NCI-H1048 (cell line): ENCODE results near the gene DDX55.
A peak's percentile ranks its signal among the peaks of the same experiment; 100 is the strongest.

Source experiments
- DNase-seq: peaks from one replicate; lab custom pipeline; 2025; lab: John Stamatoyannopoulos, UW

DDX55 gene

DNA sequence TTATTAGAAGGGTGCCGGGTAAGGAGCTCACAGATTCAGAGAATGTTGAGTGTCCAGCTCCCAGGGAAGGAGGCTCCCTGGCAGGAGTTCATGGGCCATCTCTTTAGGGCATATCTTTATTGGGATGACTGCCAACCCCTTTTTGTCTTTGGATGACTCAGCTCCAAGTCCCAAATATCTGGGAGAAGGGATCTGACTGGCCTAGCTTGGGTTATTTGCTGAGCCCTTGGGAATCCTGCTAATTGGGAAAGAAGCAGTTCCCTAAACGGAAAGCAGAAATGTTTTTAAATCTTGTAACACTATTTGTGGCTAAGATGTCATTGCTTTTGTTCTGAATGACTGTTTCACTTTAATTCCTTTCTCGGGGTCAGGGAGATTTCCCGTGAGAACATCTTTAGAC lies 12.6 kb downstream of the DDX55 start:
- DNase-seq: no peak

DNA sequence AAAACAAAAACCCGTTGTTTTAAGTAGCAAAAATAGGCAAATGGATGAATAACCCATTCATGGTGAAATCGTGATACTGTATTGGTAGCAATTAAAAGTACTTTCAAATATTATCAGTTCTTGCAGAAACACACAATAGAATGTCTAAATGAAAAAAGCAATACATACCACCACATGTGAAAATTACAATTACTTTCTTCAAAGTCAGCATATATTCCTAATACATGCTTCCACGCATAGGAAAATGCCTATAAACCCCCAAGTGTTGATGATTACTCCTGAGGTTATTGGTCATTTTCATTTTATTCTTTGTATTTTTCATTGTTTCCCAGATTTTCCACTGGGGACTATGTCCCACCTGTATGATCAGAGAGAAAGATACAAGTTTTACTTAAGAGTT lies 15.2 kb downstream of the DDX55 start:
- no peak for DNase-seq

DNA sequence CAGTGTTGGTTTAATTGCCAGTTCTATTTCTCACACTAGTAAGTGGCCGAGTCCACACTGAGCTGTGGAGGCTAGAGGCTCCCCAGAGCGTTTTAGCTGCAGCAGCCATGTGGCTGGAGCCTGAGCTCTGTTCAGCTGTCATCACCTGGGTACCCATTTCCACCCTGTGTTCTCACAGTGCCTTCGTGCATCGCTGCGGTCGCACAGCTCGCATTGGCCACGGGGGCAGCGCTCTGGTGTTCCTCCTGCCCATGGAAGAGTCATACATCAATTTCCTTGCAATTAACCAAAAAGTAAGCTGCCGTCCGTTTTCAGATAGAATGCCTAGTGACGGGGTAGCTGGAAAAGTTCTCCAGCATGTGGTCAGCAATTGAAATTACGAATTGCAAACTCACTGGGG lies 15.7 kb downstream of the DDX55 start:
- no peak for DNase-seq

DNA sequence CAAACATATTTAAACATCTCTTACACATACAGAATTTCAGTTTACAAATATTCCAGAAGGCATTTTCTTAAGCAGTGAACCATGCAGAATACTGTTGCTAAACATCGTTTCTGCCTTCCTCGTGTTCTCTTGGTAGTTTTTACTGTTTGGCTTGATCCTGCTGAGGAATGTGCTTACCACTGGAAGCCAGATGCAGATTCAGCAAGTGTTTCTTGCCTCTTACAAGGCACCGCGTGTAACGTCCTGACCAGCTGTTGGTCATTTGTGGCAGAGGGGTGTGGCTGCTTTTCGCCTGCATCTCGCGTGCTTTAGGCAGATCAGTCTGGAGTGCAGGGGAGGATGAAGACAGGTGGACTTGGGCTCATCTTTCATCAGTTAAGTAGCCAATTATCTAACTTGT lies 19.2 kb downstream of the DDX55 start:
- DNase-seq: no peak

DNA sequence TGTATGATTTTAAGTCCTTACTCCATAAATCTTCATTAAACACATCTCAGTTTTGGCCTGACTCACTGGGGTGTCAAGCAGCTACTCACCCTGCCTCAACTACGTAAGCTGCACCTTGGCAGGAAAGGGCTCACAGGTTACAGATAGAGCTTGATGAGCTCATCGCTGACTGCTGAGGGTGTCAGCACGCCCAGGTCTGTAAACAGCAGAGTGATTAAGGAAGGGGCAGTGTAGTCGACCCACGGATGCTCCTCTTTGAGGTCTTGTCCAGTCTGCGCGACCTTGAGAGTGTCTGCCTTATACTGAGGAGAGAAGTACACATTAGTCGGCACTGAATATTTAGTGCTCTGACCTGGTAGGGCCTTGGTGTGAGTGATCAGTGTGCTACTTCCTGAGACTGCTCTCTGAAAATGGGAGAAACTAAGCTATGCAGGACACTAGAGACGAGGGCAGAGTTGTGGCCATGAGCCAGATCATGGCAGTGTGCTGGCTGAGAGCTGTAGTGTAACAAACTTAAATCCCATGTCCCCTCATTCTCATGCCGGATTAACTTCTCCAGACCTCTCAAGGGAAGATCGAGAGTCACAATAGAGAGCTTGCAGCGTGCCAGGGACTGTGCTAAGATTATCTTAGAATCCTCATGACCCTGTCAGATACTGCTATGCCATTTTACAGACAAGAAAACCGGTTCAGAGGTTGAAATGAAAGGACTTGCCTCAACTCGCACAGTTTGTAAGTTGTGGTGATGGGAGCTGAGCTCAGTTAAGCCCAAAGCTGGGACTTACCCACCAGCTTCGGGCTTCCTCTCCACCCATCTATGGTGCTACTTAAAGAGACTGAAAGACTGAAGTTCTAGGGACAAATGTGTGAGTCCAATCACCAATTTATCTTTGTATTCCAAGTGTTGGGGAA lies 20.0 kb downstream of the DDX55 start:
- no peak for DNase-seq

DNA sequence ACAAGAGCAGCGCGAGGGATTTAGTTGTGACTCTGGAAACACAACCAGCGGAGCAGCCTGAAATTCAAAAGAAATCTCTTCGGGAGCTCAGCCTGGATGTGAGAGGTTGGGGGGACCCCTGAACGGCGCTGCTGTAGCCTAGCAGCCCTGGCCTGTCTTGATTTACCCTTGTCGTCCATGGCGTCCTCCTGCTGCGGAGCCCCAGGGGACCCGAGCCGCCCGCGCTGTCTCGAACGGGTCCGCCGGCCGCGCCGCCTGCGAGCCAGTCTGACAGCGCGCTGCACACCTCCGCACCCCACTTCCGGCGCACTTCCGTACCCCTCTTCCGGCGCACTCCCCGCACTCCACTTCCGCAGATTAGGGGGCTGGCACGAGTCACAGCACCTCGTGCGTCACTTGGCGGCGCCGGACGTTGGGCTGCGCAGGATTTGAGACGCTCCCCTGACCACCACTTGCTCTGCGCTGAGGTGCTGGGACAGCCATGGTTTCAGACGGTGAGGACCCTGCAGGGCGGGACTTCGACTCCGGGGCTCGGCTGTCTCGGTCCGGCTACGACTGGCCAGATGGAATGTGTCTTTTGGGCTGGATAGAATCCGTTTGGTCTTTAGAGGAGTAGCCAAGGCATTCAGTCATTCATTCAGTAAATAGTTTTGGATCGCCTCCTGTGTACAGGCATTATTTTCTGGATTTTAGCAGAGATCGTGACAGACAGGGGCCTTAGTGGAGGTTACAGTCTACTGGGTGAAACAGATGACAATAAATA lies 31.7 kb downstream of the DDX55 start, which contains the start of the genes EIF2B1 and GTF2H3:
Gene EIF2B1, minus strand, starts transcription at position 308 of the 763 bp plus-strand sequence. Its CDS starts 129 bp downstream, at position 179.
Gene GTF2H3, plus strand, starts transcription at position 451 of the 763 bp plus-strand sequence. Its CDS starts 31 bp downstream, at position 482.
- peak; percentile 93 for DNase-seq

DNA sequence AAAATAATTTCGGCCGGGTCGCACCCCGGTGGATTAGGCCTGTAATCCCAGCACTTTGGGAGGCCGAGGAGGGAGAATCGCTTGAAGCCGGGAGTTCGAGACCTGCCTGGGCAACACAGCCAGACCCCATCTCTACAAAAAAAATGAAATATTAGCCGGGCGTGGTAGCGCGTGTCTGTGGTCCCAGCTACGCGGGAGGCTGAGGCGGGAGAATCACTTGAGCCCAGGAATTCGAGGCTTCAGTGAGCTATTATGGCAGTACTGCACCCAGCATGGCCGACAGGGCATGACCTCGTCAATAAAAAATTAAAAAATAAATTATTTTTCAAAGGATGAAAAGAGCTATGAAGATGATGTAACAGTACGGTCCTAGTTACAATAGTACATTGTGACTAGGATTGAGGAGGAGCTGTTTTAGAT lies 32.3 kb downstream of the DDX55 start:
- DNase-seq: no peak

DNA sequence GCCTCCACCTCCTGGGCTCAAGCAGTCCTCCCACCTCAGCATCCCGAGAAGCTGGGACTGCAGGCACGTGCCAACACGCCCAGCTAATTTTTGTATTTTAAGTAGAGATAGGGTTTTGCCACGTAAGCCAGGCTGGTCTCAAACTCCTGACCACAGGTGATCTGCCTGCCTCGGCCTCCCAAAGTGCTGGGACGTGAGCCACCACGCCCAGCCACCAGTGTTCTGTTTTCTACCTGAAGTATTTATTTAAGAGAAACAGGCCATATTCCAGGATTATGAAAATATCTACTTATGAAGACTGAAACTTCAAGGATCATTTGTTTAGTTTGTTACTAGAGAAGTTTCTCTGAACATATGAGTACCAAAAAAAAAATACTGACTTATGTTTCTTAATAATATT lies 42.0 kb downstream of the DDX55 start:
- no peak for DNase-seq

DNA sequence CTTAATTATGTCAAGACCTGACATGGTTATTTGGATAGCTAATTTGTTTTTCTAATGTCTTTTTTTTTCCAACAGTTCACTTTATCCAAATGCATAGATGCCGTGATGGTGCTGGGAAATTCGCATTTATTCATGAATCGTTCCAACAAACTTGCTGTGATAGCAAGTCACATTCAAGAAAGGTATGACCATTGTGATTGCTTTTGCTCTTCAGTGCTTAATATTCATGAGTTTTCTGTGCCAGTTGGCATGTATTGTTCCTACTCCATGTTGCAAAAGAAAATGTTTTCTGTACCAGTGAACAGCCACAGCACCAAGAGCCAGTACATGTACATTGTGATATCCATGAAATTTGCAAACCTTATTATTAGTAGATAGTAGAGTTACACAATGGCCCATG lies 43.5 kb downstream of the DDX55 start:
- no peak for DNase-seq

DNA sequence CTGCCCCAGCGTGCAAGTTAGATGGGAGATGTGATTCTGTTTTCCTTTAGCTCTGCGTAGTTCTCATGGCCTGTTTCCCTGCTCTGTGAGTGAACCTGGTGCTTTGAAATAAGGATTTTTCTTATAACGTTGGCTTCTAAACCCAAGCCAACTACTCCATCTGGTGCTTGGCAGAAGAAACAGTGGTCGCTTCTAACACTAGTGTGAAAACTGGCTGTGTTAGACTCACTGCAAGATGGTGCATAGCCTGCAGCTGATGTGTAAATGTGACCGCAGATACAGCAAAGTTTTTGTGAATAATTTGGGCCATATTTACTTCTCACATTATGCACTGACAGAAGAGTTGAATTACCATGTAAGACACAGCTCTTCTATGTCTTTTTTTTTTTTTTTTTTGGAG lies 44.0 kb downstream of the DDX55 start:
- DNase-seq: no peak

DNA sequence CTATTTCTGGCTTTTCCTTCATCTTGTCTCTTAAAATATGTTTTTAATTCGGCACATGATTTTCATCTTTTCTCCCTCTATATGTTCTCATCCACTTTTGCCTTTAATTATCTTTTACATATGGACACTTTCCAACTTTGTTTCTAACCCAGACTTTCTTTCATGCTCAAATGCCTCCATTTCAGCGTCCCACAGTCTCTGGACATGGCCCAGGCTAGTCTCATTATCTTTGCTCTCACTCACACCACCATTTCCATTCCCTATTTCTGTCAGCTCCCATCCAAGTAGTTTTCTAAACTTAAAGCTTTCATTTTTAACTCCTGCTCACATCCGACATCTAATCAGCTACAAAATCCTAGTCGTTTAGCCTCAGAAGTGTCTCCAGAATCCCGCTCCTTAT lies 46.5 kb downstream of the DDX55 start:
- no peak for DNase-seq

DNA sequence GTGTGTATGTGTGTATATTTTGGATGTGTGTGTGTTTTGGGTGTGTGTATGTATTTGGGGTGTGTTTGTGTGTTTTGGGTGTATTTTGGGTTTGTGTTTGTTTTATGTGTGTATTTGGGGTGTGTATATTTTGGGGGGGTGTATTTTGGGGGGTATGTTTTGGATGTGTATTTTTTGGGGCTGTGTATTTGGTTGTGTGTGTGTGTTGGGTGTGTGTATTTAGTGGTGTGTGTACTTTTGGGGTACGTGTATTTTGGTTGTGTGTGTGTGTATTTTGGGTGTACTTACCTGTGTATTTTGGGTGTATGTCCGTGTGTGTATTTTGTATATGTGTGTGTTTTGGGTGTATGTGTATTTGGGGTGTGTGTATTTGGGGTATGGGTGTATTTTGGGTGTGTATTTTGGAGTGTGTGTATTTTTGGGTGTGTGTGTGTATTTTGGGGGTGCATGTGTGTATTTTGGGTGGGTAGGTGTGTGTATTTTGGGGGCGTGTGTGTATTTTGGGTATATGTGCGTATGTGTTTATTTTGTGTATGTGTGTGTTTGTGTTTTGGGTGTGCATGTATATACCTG lies 52.3 kb downstream of the DDX55 start:
- no peak for DNase-seq

DNA sequence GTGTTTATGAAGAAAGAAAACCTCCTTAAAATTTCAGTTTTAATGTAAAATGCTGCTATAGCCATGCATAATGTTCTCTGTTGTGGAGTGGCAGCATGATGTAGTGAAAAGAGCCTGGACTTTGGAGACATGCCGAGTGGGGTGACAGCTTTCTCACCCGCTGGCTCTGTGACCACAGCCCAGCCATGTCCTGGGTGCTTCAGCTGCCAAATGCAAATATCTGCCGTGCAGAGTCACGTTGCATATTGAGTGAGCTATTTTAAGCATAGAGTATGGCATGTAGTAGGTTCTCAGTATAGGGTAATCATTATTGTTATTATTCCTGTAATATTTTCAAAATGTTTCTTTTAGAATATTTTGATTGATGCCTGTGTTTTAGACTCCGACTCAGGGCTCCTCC lies 53.5 kb downstream of the DDX55 start:
- DNase-seq: no peak

DNA sequence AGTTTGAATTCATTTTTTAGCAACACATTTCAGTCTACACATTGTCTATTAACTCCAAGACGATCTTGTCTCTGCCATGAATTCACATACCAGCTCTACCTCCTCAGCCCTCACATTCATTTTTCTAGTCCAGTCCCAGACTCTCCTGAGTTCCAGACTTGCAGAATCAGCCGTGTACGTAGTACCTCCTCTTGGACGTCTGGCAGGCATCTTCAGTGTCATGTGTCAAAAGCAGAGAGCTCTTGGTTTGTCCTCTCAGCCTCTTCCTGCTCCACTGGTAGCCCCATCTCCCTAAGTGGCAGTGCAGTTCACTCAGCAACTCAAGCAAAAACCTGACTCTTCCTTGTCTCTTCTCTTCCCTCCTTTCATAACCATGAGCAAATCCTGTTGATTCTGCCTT lies 54.5 kb downstream of the DDX55 start:
- no peak for DNase-seq

DNA sequence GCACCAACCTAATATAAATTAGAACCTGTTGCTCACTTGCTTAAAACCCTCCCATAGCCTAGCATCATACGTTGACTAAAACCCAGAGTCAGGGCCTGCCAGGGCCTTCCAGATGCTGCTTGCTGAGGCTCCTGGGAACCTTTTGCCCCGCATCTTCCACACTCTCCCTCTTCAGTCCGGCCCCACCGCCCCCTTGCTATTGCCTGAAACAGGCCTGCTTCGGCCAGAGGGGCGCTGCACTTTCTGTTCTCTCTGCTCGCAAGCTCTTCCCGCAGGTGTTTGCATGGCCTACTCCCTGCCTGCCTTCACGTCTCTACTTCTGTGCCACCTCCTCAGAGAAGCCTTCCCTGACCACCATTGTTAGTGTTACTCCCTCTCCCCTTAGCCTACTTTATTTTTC lies 55.3 kb downstream of the DDX55 start:
- no peak for DNase-seq

DNA sequence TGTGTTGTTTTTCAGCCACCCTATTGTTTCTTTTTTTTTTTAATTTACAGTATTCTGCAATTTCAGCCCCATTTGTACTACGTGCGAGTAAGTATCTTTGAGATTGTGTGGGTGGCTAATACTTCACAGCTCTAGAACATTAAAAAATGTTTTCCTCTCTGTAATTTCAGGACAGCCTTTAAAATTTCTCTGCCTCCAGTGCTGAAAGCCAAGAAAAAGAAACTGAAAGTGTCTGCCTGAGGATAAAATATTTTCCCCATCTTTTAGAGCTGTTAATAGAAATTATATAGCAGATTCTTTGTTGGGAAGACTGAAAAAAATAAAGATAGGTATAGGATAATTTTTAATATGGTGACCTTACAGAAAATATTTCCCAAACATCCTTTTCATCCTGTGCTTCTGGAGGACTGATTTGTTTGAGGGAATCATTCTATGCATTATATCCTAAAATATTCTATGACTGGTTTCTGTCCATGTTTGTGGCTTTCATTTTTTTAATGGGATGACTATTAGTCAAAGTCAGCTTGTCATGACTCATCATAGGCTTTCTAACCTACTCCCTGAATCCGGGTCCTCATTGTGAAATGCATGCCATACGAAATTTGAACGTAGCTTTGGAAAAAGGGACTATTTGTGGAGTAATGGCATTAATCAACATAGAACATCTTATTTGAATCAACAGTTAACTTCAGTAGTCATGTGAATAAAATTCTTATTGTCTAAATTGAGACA lies 58.3 kb downstream of the DDX55 start:
- no peak for DNase-seq

DNA sequence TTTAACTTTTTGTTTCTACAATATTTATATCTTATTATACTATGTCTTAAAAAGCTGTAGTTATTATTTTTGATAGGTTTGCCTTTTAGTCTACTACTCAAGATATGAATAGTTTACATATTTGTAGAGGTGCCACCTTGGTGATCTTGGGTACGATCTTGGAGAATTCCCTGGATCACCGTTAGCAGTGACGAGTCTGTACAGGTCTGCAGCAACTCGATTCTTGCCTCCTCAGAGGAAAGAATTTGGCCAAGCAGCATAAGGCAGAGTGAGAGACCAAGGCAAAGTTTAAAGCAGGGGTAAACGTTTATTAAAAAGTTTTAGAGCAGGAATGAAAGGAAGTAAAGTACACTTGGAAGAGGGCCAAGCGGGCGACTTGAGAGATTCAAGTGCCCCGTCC lies 65.9 kb downstream of the DDX55 start:
- DNase-seq: no peak
